Inferior parietal cortex (tissue), 1 donor: Measurements from ENCODE around the gene PRKAR1A.
"Not testable (repeated sequence)": the region's sequence is repeated elsewhere in the genome, so short reads cannot be mapped to it uniquely, and the experiment has no call there.

Experiments
- DNase-seq: peaks from one replicate; pipeline ENCODE4 v3.0.0-alpha.2; 2016; ENCODE audit errors: extremely low spot score

The PRKAR1A gene

DNA sequence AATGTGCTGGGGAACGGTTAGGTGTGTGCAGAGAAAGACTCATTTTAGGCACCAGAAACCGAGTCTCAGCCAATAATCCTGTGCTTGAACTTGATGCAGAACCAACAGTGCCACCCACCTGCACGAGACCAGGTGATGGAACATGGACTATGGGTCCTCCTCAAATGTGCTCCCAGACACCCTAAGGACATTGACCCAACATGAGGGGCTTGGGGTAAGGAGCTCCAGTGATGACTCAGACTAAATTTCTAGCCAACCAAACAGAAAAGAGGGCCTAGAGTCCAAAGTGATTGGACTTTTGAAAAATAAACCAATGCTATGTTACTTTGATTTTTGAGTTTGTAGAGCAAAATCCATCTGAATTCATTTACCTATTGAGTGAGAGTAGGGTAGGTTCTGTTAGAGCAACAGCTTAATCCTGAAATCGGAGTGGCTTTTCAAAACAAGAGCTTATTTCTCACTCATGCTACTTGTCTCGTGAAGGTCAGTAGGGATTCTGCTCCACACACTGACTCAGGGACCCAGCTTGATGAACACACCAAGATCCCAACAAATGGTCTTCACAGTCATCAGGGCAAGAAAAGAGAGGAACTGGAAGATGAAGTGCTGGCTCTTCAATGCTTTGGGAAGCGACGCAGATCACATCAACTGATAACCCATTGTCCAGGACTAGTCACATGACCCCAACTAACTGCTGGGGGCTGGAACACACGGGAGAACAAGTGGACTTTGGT, 67.1 kb downstream of the PRKAR1A start:
- DNase-seq = no peak

DNA sequence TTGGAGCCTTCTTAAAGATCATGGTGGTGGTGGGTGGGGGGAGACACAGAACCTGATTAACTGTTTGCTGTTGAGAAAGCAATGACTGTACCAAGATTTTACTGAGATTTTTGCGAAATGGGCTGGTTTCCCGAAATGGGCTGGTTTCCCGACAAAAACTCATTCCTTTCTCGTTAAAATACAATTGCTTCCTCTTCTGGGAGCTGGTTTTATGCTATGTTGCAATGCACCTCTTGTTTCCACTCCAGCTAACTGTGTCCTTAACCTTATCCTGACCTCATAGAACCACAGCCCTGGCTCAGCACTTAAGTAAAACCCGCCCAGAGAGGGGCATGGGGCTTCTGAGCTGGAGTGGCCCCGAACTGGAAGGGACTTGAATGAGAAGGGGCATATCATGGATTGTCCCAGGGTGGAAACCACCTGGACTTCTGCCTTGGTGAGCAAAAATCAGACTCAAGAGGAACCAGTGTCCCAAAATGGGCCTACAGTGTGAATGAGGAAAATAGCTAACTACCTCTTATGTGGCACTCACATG, 68.1 kb downstream of the PRKAR1A start:
- DNase-seq = no peak

DNA sequence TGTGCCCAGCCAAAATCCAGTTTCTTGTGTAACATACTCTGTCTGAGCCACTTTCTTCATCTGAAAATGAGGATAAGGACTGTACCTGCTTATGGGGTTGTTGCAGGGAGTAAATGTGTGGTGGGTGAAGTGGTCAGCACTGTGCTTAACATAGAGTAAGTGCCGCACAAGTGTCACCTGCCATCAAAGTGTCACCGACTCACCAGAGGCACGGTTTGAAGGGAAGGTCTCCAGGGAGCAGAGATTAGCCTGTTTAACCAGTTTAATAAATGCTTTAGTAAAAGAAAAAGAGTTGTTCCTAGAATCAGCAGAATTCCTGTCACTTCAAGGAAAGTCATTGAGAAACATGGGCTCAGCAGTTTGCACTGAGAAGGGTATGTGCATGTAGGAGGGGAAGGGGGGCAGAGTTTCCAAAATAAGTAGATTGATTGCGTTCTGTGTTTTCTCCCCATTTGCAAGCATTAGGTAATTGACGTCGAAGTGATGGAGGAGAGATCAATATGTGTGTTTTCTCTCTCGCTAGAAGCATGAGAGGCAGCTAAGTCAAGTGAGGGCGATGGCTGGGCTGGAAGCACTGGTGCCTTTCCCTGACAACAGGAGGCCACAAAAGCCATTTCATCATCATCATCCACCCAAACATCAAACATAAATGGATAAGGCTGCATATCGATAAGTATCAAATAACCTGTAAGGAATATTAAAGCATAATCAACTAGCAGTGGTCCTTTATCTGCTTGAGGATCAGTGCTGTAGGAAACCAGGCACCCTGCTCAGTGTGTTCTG, 69.8 kb downstream of the PRKAR1A start:
- DNase-seq = no peak

DNA sequence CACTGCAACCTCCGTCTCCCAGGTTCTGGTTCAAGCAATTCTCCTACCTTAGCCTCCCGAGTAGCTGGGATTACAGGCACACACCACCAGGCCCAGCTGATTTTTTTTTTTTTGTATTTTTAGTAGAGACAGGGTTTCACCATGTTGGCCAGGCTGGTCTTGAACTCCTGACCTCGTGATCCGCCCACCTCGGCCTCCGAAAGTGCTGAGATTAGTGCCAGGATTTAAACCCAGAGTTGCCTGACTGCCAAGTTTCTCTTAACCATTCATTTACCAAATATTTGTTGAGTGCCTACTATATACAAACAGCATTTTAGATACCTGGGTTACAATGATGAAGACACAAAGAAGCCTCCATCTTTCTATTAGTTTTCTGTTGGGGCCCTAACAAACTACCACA, 70.6 kb downstream of the PRKAR1A start:
- not testable (repeated sequence) for DNase-seq

DNA sequence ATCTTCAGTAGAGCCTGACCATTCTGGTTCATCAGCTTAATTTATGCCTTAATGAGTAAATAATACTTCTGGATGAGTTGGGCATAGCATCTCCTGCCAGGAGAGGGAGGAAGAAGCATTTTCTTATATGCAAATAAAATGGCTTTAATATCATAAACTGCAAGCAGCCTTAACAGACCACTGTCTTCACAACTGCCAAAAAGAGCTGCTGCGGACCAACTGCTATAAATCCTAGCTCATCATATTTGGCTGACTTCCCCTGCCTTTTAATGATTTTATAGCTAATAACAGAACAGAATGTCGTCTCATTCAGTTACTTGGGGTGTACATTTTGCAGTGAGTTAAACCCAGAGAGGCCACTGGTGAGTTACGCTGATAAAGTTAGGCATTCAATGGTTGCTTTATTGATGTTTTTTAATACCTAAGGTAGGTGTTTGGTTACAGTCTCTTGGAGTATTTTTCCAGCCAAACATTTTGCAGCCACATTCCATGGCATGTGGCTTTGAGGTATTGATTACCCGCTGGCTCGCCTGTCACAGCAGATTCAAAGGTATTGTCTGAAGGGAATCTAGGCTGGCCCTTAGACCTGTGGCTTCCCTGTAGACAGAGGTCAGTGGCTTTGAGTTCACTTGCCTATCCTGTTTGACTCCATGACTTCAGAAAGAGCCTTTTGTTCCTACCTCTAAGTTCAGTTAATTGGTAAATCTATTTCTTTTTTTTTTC, 72.5 kb downstream of the PRKAR1A start:
- DNase-seq = no peak

GRCh38 chr17:68585643-68586042, 73.4 kb downstream of the PRKAR1A start:
- DNase-seq = no peak

- DNase-seq = no peak
These were observed 74.8 kb downstream of the PRKAR1A start for GRCh38 chr17:68587026-68587425.

DNA sequence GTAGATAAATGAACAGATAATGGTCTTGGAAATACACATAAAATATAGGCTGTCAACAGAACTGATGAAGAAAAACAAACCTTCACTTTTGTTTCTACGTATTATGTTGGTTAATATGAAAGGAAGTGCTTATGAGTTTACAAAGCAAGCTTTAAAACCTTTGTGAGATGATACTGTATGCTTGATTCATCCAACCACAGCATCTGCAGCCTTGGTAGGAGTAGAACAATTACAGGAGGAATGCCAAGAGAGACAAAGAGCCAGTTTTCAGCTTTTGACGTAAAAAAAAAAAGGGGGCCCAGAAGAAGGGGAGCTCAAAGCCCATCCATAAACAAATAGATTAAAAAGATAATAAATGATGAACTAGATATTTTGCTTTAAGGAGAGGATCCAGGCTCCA, 75.6 kb downstream of the PRKAR1A start:
- DNase-seq = no peak

DNA sequence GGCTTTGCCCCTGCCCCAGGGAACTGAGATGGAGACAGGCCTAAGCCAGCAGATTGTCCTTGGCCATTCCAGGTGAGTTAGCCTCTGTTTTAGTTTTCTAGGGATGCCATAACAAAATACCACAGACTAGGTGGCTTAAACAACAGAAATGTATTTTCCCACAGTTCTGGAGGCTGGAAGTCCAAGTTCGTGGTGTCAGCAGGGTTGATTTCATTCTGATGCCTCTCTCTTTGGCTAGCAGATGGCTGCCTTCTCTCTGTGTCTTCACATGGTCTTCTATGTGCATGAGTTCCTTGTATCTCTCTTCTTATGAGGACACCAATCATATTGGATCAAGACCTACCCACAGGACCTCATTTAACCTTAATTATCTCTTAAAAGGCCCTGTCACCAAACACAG, 76.1 kb downstream of the PRKAR1A start:
- DNase-seq = no peak

GRCh38 chr17:68589086-68589485, 76.9 kb downstream of the PRKAR1A start:
- no peak for DNase-seq

DNA sequence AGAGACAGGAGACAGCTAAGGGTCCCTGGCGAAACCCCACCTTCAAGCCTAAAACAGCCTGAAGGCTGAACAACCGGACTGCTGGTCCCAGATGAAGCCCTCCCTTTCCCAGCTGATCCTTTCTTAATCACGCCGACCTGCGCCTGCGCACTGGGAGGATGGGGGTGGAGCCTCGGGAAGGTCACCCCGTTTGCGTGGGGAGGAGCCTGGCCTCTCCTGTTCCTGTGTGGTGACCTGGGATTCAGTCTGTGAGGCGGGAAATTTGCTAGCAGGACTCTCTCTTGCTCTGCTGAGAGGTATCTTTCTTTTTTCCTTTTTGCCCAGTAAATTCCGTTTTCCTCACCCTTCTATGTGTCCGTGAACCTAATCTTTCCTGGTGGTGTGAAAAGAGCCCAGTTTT, 79.4 kb downstream of the PRKAR1A start:
- no peak for DNase-seq

DNA sequence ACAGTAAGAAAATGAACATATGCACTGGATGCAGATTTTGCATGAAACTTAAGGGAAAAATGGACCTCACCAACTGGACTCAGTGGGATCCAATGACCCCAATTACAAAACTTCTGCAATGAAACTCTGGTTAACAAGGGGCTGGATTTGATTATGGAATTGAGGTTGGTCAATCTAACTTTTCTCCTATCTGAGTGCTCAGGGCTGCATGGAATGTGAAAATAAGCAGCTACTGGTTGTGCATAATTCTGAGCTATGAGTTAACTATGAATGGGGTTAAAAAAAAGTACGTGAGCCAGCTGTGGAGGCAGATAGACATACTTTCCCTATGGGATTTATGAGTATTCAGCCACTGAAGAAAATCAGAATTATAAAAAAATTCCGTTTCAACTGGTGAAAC, 79.8 kb downstream of the PRKAR1A start:
- no peak for DNase-seq

DNA sequence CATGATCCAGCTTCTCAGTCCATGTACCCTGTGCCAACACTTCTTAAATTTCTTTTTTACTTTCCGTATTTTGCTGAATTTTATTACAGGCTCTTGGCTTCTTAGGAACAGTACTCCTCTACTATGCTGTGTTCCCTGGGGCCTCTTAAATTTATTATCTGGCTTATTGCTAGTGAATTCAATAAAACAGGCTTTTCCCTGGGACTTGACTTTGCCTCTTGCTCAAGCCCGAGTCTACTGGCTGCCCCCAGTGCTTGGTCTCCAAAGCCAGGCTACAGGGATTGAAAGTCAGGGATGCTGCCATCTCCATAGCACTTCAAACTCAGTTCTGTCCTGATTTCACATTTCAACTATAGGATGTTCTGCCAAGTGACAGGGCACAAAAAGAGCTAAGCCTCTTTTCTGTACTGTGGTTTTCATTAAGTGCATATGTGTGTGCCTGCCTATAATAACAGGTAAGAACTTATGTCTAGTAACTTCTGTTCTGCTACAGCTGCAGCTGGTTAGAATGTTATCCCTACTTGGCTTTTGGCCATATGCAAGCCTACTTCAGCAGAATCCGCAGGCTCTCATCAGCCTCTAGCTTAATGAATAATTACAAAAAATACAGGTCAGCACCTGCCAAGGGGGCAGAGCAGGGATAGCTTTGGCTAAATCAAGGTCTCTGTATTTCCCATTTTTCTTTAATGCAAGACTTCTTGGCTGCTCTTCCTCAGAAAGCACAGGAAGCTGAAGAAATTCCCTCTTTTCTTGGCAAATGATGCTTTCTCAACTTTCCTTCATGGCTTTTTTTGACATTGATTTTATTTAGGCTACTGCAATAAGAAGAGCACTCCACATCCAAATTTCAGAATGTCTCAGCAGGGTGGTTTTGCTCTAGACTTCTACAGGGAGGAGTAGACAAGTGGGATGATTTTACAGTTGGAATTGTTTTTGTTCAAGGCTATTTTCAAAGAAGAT, 80.7 kb downstream of the PRKAR1A start:
- DNase-seq = no peak

DNA sequence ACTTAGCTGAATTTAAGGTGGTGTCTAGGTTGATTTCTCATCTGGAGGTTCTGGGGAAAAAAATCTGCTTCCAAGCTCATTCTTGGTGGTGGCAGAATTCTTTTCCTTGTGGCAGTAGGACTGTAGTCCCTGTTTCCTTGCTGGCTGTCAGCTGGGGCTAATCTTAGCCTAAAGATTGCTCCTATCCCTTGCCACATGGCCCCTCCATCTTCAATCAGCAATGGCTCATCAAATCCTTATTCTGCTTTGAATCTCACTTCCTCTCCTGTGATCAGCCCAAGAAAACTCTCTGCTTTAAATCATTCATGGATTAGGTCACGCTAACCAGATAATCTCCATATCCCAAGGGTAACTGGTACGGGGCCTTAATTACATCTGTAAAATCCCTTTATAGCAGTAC, 82.3 kb downstream of the PRKAR1A start:
- DNase-seq = no peak

GRCh38 chr17:68595496-68595895, 83.3 kb downstream of the PRKAR1A start:
- no peak for DNase-seq

- DNase-seq = no peak
These were observed 83.8 kb downstream of the PRKAR1A start for GRCh38 chr17:68595986-68596385.

GRCh38 chr17:68596411-68596945, 84.2 kb downstream of the PRKAR1A start:
- DNase-seq = no peak

DNA sequence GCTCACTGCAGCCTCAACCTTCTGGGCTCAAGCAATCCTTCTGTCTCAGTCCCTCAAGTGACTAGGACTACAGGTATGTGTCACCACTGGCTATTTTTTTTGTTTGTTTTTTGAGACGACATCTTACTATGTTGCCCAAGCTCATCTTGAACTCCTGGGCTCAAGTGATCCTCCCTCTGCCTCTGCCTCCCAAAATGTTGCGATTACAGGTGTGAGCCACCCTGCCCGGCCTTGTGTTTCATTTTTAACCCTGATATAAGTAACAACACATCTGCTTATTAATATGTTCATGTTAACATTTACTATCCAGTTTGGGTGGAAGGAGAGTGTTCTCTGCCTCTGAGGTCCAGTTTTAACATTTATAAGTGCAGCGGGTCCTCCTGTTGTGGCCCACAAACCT, 85.8 kb downstream of the PRKAR1A start:
- no peak for DNase-seq

DNA sequence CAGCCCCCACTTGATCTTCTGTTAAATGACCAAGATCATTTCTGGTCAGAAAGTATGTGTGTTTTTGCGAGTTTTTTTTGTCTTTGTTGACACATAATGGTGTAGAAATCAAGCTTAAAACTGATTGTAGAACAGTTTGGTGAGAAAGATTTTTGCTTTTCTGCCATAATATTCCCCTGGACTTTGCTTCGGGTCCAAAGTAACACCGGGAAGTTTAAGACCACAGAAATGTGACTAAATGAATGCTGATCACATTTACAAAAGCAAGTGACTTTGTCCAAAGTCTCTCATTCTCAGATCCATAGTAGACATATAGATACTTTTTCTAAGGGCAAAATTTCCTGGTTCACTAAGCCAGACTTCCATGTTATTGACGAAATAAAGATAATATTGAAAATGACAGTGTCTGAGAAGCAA, 86.3 kb downstream of the PRKAR1A start:
- DNase-seq = no peak

DNA sequence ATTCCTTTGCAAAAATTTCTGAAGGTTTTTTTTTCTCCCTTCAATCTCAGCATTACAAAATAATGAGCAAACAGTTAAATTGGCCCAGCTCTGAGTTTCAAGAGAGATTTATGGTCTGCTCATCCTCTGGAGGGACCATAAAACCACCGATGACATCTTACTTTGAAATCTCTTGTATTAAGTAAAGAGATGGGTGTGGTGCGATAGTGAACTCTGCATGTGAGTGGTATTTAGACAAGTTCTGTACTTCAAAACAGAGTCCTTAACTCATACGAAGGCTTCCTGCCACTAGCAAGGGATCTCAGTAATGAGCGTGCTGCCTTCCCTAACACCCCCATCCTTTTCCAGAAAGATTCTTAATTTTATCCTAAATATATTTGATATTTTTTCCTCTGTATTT, 86.9 kb downstream of the PRKAR1A start:
- DNase-seq = no peak

DNA sequence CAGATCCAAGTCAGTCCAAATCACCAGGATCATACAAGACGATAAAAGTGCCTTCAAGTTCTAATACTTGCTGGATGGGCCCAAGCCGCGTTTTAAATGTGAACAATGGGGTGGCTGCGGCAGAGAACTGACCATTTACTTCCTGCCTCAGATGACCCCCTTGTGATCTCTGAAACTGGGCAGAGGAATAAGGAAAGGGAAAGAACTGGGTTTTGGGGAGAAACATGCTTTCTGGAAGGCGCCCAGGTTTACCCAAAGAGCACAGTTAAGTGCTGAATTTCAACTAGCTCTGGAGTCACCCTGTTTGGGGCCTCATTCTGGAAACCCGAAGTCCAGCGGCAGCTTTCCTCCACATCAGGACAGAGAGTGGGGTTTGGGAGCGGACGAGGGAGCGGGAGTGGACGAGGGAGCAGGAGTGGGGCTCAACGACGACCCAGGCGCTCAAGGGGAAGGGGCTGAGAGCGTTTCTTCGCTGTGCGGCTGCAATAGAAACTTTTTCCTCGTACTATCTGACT, 87.4 kb downstream of the PRKAR1A start:
- no peak for DNase-seq
